WI38 (cell line): ENCODE data around the gene VPS50.

Source experiments
- H3K4me3 ChIP-seq: 2 replicates; pipeline ENCODE4 v1.5.1; 2011; ENCODE audit warnings: low read depth, mild to moderate bottlenecking, control low read depth, low read length
- TF ChIP-seq, protein P1 (sequence below): IDR thresholded peaks from 2 replicates; pipeline ENCODE4 v1.5.1; 2012; ENCODE audit warnings: low read depth, mild to moderate bottlenecking, control low read depth, low read length

Gene VPS50

DNA sequence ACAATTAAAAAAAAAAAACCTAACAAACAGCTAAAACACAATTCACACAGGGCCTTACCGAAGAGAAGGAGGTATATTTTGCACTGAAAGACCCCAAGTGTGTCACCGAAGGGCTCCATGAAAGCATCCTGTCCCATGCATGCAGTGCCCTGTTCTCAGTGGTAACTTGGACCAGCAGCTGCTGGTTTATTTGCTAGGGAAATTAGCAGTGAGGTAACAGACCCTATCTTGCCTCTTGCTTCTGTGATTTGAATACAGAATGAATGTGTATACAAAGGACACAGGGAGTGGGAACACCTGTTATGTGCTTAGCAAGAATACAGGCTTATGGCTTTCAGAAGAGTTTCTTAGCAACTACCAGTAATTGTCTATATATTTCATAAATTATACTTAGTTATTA, 5.9 kb upstream of the VPS50 start, which contains the start of gene HEPACAM2:
TSS of gene HEPACAM2 (minus strand) at position 160 of the 400 bp plus-strand sequence.
- no peak within 1 kb of the TSS for H3K4me3 ChIP-seq
- TF ChIP-seq, protein P1, sequence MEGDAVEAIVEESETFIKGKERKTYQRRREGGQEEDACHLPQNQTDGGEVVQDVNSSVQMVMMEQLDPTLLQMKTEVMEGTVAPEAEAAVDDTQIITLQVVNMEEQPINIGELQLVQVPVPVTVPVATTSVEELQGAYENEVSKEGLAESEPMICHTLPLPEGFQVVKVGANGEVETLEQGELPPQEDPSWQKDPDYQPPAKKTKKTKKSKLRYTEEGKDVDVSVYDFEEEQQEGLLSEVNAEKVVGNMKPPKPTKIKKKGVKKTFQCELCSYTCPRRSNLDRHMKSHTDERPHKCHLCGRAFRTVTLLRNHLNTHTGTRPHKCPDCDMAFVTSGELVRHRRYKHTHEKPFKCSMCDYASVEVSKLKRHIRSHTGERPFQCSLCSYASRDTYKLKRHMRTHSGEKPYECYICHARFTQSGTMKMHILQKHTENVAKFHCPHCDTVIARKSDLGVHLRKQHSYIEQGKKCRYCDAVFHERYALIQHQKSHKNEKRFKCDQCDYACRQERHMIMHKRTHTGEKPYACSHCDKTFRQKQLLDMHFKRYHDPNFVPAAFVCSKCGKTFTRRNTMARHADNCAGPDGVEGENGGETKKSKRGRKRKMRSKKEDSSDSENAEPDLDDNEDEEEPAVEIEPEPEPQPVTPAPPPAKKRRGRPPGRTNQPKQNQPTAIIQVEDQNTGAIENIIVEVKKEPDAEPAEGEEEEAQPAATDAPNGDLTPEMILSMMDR, result no peak

DNA sequence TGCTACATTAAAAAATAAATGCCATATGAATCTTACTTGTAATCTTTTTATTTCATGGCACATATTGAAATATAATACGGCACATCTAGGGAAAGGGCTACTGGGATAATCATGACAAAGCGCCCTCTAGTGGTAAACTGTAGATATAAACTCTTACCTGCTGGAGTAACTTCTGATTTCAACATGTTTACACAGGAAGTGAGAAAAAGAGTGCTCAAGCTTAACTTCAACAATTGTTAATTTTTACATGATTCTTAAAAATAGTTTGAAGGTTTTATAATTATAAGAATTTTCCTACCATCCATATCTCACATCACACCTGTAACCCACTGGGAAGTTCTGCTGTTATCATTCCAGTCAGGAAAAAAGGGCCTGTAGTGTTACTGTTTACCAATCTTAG, 3.9 kb upstream of the VPS50 start:
- H3K4me3 ChIP-seq, result no peak overlapping the region
- TF ChIP-seq, protein P1, result peak; percentile 20; the same call in 1 of the 2 replicates

DNA sequence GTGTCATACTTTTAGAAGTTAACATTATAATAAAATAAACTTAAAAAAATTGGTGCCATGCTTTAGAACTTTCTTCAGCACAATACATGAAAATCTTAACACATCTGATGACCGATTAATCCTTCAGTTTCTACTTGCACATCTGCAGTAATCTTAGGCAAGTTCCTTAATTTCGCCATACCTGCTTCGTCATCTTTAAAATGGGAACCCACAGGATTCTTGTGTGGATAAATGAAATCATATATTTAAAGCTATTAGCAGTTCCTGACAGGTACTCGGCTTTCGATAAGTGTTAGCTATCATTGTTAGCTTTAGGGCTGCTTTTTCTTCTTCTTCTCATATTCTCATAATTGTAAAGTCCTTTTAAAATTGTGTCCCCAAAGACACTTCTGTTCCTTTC, 907 bp upstream of the VPS50 start:
- TF ChIP-seq, protein P1, result no peak
- H3K4me3 ChIP-seq, result peak overlapping the region; percentile 82

DNA sequence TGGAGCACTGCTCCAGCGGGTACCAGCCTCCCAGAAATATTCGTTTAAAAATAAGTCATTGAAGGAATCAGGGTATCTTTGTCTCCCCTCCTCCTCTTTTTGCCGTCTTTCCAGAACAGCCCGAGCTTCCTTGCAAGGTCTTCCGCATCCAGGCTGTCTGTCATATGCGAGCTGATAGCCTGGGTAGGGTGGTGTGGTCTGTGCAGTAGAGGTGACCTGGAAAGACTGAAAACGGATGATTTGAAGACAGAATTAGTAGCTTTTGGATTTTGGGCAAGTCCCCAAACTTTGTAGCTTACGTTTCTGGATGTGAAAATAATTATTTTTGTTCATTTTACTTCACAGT, 480 bp downstream of the VPS50 start:
- TF ChIP-seq, protein P1, result no peak
- H3K4me3 ChIP-seq, result peak overlapping the region; percentile 82

DNA sequence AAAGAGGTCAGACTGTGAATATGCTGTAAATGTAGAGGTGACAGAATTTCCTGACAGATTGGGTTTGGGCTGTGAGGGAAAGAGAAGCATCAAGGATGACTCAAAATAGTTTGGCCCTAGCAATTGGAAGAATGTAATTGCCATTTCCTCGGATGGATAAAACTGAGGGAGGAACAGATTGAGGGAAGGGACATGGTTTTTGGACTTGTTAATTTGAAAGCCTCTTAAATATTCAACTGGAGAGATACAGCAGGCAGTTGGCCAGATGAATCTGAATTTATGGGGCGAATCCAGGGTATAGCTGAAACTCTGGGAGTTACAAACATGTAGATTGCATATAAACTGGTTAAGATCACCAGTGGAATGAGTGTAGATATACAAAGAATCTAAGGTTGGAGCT, 3.4 kb downstream of the VPS50 start:
- TF ChIP-seq, protein P1, result no peak
- H3K4me3 ChIP-seq, result no peak overlapping the region

DNA sequence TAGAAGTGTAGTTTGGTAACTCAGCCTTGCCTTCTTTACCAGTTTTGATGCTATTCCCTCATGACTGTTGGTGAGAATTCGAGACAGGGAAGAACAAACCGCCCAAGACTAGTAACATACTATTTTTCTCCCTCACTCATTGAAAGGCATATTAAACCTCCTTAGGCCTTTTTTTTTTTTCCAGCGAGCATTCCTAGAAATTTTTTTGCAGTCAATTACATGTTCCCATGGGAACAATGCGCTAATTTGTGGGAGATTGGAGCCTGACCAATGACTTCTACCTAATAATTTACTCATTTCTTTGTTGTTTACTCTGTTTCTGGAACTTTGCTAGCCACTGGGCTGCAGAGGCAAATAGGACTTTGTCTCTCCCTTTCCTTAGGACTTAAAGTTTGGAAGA, 6.0 kb downstream of the VPS50 start:
- no peak overlapping the region for H3K4me3 ChIP-seq
- TF ChIP-seq, protein P1, result no peak

DNA sequence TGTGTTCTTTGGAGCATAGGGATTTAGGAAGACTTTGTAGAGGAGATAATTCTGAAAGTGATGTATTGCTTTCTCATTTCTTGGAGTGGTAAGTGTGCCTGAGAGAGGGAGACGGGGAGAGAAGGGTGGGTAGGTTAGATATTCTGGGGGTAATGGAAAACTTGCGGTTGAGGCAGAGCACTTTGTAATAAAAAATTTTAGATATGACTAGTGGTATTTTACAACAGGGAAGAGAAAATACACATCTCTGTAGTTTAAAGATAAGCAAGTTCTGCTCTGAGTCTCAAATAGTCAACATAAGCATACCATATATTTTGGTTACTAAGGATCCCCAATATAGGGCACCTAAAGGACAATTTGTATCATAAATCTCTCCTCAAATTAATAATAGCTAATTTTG, 6.6 kb downstream of the VPS50 start:
- no peak overlapping the region for H3K4me3 ChIP-seq
- TF ChIP-seq, protein P1, result no peak
